Measurements from ENCODE around the gene SCN5A. TPM values are rescaled to one million over a fixed set of nuclear protein-coding genes. Genes with fewer than 3 reads are reported as not detected.
A peak's percentile ranks its signal among the peaks of the same experiment; 100 is the strongest.

Gene SCN5A
- total RNA-seq, 2 experiments from 2014 or later: 0.39 to 1.3 TPM

GRCh38 chr3:38652934-38653333 lies 3.4 kb upstream of the SCN5A start:
- Mint-ChIP-seq H3K27ac (no peak overlapping the region), H3K36me3 (no peaks in the 10 kb centered on the region), H3K27me3 (peaks cover 29% of the 10 kb centered on the region), H3K9me3 (no peaks in the 10 kb centered on the region), H3K4me1 (peaks cover 8% of the 10 kb centered on the region), H3K4me3 (no peak overlapping the region)
- no peak for DNase-seq

- no peaks in the 10 kb centered on the region for H3K9me3 Mint-ChIP-seq
- H3K27me3 Mint-ChIP-seq: peaks cover 18% of the 10 kb centered on the region
- peaks cover 8% of the 10 kb centered on the region for H3K4me1 Mint-ChIP-seq
- H3K4me3 Mint-ChIP-seq: no peak overlapping the region
- H3K27ac Mint-ChIP-seq: no peak overlapping the region
- DNase-seq: peak; percentile 69
- no peaks in the 10 kb centered on the region for H3K36me3 Mint-ChIP-seq
Measured at GRCh38 chr3:38651153-38651789, 1.8 kb upstream of the SCN5A start.

GRCh38 chr3:38650248-38650951 lies 913 bp upstream of the SCN5A start:
- Mint-ChIP-seq H3K36me3 (no peaks in the 10 kb centered on the region), H3K27me3 (peaks cover 12% of the 10 kb centered on the region), H3K4me3 (no peak overlapping the region), H3K4me1 (peaks cover 4% of the 10 kb centered on the region), H3K27ac (no peak overlapping the region), H3K9me3 (no peaks in the 10 kb centered on the region)
- DNase-seq: no peak

- Mint-ChIP-seq H3K36me3 (no peaks in the 10 kb centered on the region), H3K27ac (no peak overlapping the region), H3K9me3 (no peaks in the 10 kb centered on the region), H3K4me3 (peak overlapping the region; percentile 69), H3K4me1 (peaks cover 4% of the 10 kb centered on the region), H3K27me3 (peaks cover 11% of the 10 kb centered on the region)
- no peak for DNase-seq
Measured at GRCh38 chr3:38648659-38649499, 608 bp downstream of the SCN5A start.

- no peak for DNase-seq
- peak overlapping the region; percentile 69 for H3K4me3 Mint-ChIP-seq
- no peaks in the 10 kb centered on the region for H3K36me3 Mint-ChIP-seq
- peaks cover 4% of the 10 kb centered on the region for H3K4me1 Mint-ChIP-seq
- no peak overlapping the region for H3K27ac Mint-ChIP-seq
- no peaks in the 10 kb centered on the region for H3K9me3 Mint-ChIP-seq
- H3K27me3 Mint-ChIP-seq: peaks cover 6% of the 10 kb centered on the region
Measured at GRCh38 chr3:38648024-38648658, 1.3 kb downstream of the SCN5A start.

GRCh38 chr3:38647217-38647970 lies 2.1 kb downstream of the SCN5A start:
- Mint-ChIP-seq H3K27ac (no peak overlapping the region), H3K4me3 (no peak overlapping the region), H3K27me3 (no peaks in the 10 kb centered on the region), H3K4me1 (peaks cover 4% of the 10 kb centered on the region), H3K36me3 (no peaks in the 10 kb centered on the region), H3K9me3 (no peaks in the 10 kb centered on the region)
- no peak for DNase-seq

- H3K4me3 Mint-ChIP-seq: no peak overlapping the region
- H3K9me3 Mint-ChIP-seq: no peaks in the 10 kb centered on the region
- H3K27me3 Mint-ChIP-seq: no peaks in the 10 kb centered on the region
- no peaks in the 10 kb centered on the region for H3K36me3 Mint-ChIP-seq
- peaks cover 4% of the 10 kb centered on the region for H3K4me1 Mint-ChIP-seq
- H3K27ac Mint-ChIP-seq: no peak overlapping the region
- DNase-seq: no peak
Measured at GRCh38 chr3:38646630-38647029, 2.9 kb downstream of the SCN5A start.

- Mint-ChIP-seq H3K4me1 (peaks cover 4% of the 10 kb centered on the region), H3K4me3 (no peak overlapping the region), H3K27me3 (no peaks in the 10 kb centered on the region), H3K27ac (no peak overlapping the region), H3K9me3 (no peaks in the 10 kb centered on the region), H3K36me3 (no peaks in the 10 kb centered on the region)
- no peak for DNase-seq
Measured at GRCh38 chr3:38646062-38646461, 3.4 kb downstream of the SCN5A start.

GRCh38 chr3:38645601-38646000 lies 3.9 kb downstream of the SCN5A start:
- Mint-ChIP-seq H3K4me3 (no peak overlapping the region), H3K27ac (no peak overlapping the region), H3K9me3 (no peaks in the 10 kb centered on the region), H3K36me3 (no peaks in the 10 kb centered on the region), H3K4me1 (peaks cover 4% of the 10 kb centered on the region), H3K27me3 (no peaks in the 10 kb centered on the region)
- no peak for DNase-seq

- Mint-ChIP-seq H3K4me3 (no peak overlapping the region), H3K27me3 (no peaks in the 10 kb centered on the region), H3K9me3 (no peaks in the 10 kb centered on the region), H3K4me1 (peaks cover 4% of the 10 kb centered on the region), H3K36me3 (no peaks in the 10 kb centered on the region), H3K27ac (no peak overlapping the region)
- DNase-seq: no peak
Measured at GRCh38 chr3:38645076-38645475, 4.4 kb downstream of the SCN5A start.

- H3K4me3 Mint-ChIP-seq: no peak overlapping the region
- H3K27ac Mint-ChIP-seq: no peak overlapping the region
- no peaks in the 10 kb centered on the region for H3K27me3 Mint-ChIP-seq
- peaks cover 4% of the 10 kb centered on the region for H3K4me1 Mint-ChIP-seq
- DNase-seq: no peak
- H3K9me3 Mint-ChIP-seq: no peaks in the 10 kb centered on the region
- no peaks in the 10 kb centered on the region for H3K36me3 Mint-ChIP-seq
Measured at GRCh38 chr3:38644662-38645053, 4.8 kb downstream of the SCN5A start.

GRCh38 chr3:38644016-38644661 lies 5.3 kb downstream of the SCN5A start:
- Mint-ChIP-seq H3K4me1 (peaks cover 4% of the 10 kb centered on the region), H3K4me3 (no peak overlapping the region)
- DNase-seq: no peak

GRCh38 chr3:38643592-38643991 lies 5.9 kb downstream of the SCN5A start:
- Mint-ChIP-seq H3K36me3 (no peaks in the 10 kb centered on the region), H3K4me1 (peaks cover 1% of the 10 kb centered on the region), H3K4me3 (no peak overlapping the region), H3K9me3 (no peaks in the 10 kb centered on the region), H3K27ac (no peak overlapping the region), H3K27me3 (no peaks in the 10 kb centered on the region)
- DNase-seq: no peak

More at GRCh38 chr3:38644016-38644661, 5.3 kb downstream of the SCN5A start:
- Mint-ChIP-seq H3K36me3 (no peaks in the 10 kb centered on the region), H3K27ac (no peak overlapping the region), H3K9me3 (no peaks in the 10 kb centered on the region), H3K27me3 (no peaks in the 10 kb centered on the region)

GRCh38 chr3:38643090-38643489 lies 6.4 kb downstream of the SCN5A start:
- no peak overlapping the region for H3K4me3 Mint-ChIP-seq
- no peaks in the 10 kb centered on the region for H3K27me3 Mint-ChIP-seq
- H3K27ac Mint-ChIP-seq: no peak overlapping the region
- no peaks in the 10 kb centered on the region for H3K36me3 Mint-ChIP-seq
- no peak for DNase-seq
- H3K9me3 Mint-ChIP-seq: no peaks in the 10 kb centered on the region
- H3K4me1 Mint-ChIP-seq: no peaks in the 10 kb centered on the region

Data from activated naive CD8-positive, alpha-beta T cell treated with anti-CD3 and anti-CD28 coated beads for 36 hours (primary cell).